ENCODE measurements around the gene GSDME.

DNA sequence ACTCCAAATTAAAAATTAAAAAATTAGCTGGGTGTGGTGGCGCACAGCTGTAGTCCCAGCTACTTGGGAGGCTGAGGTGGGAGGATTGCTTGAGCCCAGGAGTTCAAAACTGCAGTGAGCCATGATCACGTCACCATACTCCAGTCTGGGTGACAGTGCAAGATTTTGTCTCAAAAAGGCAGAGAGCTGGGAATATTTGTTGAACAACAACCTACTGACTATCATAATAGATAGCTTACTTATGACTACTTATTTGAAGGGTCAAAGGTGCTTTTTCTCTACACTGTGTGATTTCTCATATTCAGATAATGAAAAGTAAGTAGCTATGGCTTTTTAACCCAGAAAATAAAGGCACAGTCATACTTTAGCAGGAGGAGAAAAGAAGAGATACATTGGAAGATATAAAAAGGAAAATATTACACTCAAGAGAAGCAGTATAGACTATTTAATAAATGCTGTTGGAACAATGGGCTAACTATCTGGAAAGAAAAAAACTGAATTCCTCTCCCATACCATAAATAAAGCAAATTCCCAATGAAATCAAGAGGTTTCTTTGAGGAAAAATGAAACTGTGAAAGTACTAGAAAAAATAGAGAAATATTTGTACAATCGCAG, 6.7 kb downstream of the GSDME start:
- TF ChIP-seq ARNTL (CRISPR knock-in tag; IDR thresholded peaks at IDR 0.05; ENCODE audit: borderline replicate concordance, low read depth): no peak
- TF ChIP-seq PATZ1 (CRISPR knock-in tag; IDR thresholded peaks at IDR 0.05; ENCODE audit: borderline replicate concordance): no peak
- no peak for TF ChIP-seq ISL1 (CRISPR knock-in tag; IDR thresholded peaks at IDR 0.05)
- TF ChIP-seq CREB5 (CRISPR knock-in tag; IDR thresholded peaks at IDR 0.05; ENCODE audit: low read depth): no peak
- TF ChIP-seq CSDC2 (CRISPR knock-in tag; IDR thresholded peaks at IDR 0.05): no peak
- TF ChIP-seq, protein P1, sequence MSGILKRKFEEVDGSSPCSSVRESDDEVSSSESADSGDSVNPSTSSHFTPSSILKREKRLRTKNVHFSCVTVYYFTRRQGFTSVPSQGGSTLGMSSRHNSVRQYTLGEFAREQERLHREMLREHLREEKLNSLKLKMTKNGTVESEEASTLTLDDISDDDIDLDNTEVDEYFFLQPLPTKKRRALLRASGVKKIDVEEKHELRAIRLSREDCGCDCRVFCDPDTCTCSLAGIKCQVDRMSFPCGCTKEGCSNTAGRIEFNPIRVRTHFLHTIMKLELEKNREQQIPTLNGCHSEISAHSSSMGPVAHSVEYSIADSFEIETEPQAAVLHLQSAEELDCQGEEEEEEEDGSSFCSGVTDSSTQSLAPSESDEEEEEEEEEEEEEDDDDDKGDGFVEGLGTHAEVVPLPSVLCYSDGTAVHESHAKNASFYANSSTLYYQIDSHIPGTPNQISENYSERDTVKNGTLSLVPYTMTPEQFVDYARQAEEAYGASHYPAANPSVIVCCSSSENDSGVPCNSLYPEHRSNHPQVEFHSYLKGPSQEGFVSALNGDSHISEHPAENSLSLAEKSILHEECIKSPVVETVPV (CRISPR knock-in tag; IDR thresholded peaks at IDR 0.05): no peak
- TF ChIP-seq TCF4 (CRISPR knock-in tag; IDR thresholded peaks at IDR 0.05; ENCODE audit: borderline replicate concordance): no peak
- TF ChIP-seq TOX (CRISPR knock-in tag; IDR thresholded peaks at IDR 0.05; ENCODE audit: borderline replicate concordance): no peak
- TF ChIP-seq ZC3H10 (CRISPR knock-in tag; IDR thresholded peaks at IDR 0.05): no peak
- no peak for TF ChIP-seq ZFP3 (CRISPR knock-in tag; IDR thresholded peaks at IDR 0.05)
- no peak for TF ChIP-seq GLIS3 (CRISPR knock-in tag; IDR thresholded peaks at IDR 0.05)

Data from SK-N-SH treated with all-trans-retinoic acid at 6 μM for 48 hours (cell line).